HG03342 (cell line): ENCODE measurements around the gene PTPRN2.

Experiments used
- ATAC-seq: cut with Tn5 transposase; IDR thresholded peaks from one replicate; pipeline ENCODE4 v1.9.1; 2021; ENCODE audit warnings: mild to moderate bottlenecking, moderate library complexity; ENCODE audit not compliant: unreplicated experiment

The PTPRN2 gene

DNA sequence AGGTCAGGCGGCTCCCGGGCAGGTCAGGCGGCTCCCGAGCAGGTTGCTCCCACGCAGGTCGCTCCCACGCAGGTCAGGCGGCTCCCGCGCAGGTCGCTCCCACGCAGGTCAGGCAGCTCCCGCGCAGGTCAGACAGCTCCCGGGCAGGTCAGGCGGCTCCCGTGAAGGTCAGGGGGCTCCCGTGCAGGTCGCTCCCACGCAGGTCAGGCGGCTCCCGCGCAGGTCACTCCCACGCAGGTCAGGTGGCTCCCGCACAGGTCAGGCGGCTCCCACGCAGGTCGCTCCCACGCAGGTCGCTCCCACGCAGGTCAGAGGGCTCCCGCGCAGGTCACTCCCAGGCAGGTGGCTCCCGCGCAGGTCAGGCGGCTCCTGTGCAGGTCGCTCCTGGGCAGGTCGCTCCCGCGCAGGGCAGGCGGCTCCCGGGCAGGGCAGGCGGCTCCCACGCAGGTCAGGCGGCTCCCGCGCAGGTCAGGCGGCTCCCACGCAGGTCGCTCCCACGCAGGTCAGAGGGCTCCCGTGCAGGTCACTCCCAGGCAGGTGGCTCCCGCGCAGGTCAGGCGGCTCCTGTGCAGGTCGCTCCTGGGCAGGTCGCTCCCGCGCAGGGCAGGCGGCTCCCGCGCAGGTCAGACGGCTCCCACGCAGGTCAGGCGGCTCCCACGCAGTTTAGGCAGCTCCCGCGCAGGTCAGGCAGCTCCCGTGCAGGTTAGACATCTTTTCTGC lies 30.7 kb downstream of the PTPRN2 start:
- no peak for ATAC-seq

DNA sequence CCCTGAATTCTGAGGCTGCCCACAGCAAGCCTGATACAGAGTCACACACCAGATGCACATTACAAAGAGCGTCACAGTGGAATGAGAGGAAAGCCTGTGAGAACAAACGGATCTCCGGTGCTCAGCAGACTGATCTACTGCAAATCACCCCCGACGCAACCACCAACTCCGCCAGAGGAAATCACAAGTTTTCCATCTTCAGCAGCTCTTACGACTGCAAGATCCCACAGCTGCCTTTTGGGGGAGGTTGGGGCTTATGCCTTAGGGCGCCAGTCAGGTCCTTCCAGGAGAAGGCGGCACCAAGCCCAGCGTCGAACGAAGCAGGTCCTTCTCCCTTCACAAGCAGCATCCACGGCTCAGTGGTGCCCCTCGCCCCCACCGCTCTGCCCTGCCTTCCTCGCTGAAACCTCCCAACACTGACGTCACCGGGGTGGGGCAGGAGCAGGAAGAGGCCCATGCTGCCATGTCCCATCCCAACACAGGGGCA lies 32.5 kb downstream of the PTPRN2 start:
- no peak for ATAC-seq

DNA sequence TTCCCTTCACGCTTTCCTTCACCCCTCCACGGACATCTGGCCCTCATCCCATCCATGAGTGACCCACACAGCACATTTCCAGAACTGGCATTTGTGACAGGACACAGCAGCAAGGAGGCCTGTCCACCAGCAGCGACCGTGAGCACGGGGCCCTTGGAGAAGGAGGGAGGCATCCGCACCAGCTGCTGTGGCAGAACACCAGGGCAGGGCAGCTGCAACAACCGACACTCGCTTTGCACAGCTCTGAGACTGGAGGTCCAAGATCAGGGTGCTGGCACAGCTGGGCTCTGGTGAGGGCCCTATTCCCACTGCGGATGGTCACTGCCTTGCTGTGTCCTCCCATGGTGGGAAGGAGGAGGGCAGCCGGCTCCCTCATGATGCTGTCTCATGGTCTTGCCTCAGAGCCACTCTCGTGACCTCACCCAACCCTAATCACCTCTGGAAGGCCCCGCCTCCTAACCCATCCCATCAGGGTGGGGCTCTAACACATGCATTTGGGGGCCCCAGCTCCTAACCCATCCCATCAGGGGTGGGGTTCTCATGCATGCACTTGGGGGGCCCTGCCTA lies 36.7 kb downstream of the PTPRN2 start:
- no peak for ATAC-seq

DNA sequence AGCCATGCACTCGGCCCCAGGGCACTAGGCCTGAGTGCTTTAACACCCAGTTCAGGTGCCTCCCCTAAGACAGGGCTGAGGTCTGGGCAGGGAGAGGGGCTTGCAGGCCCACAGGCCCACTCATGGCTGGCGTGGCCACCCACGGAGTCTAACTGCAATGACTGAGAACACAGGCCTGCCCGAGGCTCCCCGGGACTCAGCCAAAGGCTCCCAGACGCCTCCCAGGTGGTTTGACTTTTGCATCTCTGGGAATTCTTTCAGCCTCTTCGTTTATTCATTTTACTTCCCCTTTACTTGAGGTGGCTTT lies 37.3 kb downstream of the PTPRN2 start:
- no peak for ATAC-seq

DNA sequence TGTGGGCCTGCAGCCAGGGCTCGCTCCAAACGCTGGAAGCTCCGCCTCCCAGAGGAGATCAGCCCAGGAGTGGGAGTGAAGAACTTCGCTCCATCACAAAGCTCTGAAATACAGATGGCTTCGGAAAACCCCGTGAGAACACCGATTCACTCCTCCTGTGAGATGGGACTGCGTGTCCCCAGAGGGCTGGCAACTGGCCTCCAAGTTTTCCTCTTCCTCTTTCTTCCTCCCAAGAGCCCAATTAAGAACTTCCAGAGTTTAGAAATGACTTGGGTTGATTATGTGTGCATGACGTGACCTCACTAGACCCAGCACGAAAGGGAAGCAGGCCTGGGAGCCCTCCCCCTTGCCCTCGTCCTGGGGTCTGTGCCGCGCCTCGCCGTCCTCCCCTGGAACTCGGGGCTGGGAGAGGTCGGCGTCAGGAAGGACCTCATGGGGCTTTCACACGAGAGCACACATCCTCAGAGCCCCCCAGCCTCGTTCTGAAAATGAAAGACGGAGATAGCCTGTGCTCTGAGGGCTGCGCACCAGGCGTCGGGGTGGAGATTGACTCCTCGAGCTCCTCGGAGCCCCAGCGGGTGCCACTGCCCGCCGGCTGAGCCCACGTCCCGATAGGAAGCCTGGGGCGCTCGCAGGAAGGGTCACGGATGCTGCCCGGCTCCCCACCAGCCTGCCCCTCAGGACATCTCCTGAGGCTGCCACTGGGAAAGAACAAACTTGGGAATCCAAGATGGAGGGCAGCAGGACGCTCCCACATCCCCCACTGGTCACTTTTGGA lies 37.8 kb downstream of the PTPRN2 start:
- ATAC-seq, result no peak

DNA sequence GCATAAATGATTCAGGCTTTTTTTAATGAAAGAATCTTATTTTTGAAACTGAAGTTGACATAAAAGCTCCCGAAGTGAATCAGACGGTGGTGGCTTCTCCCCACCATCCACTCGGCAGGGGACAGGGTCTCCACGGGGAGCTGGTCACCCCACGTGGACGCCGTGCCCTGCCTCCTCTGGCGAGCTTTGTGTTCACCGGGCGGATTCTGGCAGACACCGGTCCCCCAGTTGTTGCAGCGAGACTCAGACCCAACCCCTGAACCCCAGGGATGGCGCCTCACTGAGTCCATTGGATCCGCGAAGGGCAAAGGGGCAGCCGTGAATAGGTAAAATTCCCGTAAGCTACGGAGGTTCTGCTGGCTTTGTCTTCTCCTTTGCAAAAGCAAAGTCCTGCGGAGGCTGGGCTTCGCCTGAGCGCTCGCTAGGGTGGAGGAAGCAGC lies 38.4 kb downstream of the PTPRN2 start:
- no peak for ATAC-seq

DNA sequence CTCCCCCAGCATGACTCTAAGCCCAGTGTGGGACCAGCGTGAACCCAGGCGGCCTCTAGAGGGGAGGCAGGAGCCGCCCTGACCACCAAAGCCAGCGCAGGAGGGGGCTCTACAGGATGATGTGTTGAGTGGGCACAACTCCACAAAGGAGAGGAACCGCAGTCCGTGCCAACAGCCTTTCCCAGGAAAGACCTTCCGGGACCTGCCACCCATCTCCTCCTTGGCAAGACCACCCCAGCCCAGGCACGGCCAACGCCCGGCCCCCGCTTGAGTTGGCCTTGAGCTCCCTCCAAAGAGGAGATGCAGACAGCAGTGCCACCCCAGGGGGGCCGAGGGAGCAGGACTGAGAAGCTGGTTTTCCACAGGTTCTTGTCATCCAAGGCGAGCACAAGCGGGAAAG lies 38.9 kb downstream of the PTPRN2 start:
- ATAC-seq, result no peak

DNA sequence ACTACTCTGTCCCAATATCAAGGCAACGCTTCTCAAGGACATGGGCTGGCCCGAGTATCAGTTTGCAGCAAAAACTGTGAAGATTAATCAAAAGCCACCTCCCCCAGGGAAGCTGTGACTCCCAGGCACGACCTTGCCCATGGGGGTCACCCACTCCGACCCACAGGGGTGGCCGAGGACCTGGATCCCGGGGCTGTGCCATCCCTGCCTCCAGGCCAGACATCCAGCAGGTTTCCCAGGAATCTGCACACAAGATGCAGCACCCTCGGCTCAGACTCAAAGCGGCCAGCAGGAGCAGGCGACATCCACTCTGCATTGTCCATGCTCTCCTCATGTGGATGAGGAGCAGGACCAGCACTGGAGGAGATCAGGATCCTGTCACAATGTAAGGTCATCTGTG lies 39.8 kb downstream of the PTPRN2 start:
- no peak for ATAC-seq

DNA sequence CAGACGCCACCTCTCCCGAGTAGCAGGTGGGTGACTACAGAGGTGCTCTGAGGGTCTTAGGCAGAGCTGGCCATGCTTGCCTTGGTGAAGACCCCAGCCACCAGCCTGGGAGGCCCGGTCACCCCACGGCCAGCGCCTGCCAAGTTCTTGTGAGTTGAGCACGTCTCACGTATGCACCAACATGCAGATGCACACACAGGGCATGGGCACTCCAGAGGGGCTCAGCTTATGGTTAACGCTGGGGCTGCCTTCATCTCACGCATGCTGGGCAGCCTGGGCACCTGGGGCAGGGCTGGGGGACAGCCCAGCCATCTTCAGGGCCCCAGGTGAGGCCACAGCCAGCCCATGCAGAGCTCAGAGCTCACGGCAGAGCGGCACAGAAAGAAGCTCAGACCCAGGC lies 41.0 kb downstream of the PTPRN2 start:
- ATAC-seq, result no peak

DNA sequence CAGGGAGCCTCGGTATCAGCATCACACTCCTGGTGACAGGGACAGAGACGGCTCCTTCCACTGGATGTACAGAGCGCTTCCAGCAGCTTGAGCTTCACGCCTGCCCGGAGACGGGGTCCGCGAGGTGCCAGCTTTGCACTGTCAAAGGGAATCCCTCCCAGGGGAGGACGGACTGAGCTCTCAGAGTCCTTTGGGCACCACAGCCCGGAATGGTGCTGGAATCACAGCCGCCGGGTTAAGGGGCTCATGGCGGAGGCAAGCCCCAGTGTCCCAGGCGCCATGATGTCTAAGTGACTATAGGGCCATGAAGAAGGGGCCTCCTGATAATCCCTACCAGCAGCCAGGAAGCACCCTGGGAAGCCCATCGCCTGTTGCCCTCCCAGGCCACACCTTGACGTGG lies 41.4 kb downstream of the PTPRN2 start:
- ATAC-seq, result no peak

DNA sequence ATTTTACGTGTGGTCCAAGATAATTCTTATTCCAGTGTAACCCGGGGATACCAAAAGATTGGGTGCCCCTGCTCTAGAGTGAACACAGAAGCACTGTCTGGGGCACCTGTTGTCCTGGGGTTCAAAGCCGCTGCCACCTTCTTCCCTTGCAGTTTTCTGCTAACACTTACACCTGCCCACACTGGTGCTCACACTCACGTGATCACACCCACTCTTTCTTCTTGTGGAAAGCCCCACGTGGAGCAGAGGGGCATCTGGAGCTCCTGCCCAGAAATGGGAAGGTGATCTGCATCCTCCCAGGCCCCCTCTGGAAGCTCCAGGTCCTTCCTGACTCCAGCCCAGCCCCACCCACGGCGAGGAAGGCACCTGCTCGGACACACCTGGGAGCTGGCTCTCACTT lies 42.9 kb downstream of the PTPRN2 start:
- no peak for ATAC-seq

DNA sequence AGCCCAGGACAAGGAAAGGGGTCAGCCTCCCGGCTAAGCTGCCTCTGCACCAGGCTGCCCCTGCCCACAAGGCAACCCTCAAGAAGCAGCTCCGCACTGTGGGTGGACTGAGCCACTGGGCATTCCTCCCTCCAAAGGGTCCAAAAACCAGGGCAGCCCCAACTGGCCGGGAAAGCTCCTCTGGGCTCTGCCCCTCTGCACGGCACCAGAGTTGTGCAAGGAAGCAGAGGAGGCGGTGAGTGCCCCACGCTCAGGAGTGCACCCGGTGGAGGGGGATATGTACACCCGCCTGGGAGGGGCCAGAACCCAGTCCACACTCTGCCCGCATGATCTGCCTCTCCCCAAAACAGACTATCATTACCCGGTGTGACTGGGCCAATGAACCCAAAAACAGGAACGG lies 43.8 kb downstream of the PTPRN2 start:
- no peak for ATAC-seq

DNA sequence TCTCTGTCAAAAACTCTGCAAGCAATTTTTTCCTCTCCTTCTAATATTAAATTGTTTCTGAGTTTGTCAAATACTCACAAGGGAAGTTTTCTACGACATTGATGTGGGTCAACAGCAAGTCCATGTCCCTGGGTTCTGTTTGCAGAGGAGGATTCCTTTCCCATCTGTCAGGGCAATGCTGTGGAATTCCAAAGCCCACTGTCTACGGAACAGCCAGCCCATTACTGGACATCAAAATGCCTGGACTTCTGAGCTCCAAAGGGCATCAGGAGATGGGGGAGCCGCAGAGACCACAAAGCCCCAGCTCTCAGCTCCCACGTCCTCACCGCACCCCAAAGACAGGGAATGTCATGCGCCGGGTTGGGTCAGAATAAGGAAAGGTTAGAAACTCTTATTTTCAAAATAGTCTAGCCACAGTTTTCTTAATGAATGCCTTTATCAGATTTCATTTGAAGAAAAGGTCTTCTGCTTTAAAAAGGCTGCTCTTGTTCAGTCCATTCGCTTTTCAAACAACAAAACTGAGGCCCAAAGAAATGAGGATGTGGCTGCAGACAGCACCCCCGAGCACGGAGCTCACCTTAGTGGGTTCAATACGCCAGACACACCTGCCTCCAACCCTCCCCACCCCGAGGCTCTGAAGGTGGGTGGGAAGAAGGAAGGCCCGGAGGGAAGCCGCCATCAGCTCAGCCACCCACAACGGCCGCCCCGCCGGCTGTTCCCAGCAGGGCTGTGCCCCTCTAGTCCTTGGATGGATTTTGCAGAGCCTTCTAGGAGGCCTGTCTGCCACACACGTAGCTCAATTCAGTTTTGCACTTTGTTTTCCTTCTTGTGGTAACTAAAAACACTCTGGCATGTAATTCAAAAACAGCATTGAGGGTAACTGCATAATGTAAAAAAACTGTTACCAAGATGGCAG lies 44.7 kb downstream of the PTPRN2 start:
- ATAC-seq, result no peak

DNA sequence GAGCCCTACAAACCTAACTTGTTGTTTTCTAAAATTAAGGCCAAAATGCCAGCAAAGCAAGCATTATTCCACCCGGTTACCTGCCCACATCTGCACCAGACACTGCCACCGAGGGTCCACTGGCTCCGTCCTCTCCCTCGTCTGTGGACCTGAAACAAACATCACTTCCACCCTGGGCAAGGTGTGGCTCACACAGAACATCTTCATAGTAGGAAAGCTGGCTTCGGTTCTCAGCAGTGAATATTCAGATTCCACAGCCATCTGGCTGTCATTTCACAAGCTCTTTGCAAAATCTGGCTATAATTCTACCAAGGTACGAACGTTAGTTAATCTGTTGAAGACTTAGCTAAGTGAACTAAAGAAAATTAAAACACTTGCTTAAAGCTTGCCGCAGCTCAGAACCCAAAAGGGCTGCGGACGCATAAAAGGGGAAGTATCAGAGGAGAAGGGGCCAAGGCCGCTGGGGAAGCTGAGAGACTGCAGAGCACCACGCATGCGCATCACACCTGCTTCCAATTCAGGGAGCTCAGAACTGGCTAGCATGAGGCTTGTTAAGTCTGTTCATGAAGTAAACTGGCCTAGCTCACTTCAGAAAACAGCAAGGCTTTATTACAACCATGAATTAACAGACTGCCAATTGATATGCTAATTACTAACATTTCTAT lies 46.1 kb downstream of the PTPRN2 start:
- peak; percentile 78 for ATAC-seq

DNA sequence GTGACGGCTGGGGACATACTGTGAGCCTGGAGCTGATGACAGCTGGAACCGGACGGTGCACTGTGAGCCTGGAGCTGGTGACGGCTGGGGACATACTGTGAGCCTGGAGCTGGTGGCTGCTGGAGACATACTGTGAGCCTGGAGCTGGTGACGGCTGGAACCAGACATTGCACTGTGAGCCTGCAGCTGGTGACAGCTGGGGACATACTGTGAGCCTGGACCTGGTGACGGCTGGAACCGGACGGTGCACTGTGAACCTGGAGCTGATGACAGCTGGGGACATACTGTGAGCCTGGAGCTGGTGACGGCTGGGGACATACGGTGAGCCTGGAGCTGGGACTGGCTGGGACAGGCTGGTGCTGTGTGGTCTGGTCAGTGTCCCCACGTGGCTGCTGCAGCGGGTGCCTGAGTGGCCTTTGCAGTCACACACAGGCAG lies 47.9 kb downstream of the PTPRN2 start:
- no peak for ATAC-seq

DNA sequence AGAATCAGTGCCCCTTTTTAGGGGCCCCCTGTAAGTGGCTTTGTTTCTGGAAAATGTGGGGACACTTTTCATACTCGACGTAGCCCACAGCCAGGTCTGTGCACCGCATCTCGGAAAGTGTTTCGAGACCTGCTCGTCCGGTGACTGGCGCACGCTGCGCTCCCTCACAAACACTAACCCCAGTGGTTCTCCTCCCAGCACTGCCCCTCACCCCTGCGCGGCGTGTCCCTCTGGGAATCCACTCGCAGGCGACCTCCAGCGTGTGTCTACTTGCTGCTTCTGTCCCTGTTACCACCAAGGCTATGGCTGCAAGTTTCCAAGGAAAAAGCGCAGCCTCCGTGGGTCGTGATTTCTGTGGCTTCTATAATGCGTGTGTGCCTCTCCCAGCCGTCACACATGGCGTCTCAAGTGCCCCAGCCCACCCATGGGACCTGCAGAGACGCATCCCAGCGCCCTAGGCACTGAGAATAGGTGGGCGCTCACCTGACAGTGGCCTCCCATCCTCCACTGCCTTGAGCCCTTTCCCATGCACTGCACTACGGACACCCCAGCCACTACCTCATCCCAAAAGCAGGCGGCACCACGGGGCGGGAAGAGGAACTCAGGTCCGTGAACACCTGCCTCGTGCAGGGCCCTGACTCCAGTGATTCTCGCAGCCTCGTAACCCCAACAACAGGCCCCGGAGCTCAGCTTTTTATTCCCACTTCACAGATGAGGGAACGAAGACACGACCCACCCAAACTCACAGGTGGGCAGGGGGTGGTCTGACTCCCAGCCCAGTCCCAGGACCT lies 49.3 kb downstream of the PTPRN2 start:
- no peak for ATAC-seq

DNA sequence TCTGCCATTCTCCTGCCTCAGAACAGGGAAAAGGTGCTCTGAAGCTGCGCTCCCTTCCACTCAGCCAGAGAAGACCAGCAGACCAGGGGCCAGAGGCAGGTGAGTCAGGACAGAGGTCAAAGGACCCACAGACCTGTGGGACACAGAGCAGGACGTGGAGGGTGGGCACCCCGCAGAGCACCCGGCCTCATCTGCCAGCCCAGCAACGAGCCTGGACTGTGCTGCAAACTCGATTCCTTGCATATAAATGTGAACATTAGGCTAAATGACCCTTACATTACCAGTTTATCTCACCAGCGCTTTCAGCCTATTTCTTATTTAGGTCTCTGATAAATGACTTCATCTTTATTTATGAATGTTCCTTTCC lies 50.1 kb downstream of the PTPRN2 start:
- no peak for ATAC-seq

DNA sequence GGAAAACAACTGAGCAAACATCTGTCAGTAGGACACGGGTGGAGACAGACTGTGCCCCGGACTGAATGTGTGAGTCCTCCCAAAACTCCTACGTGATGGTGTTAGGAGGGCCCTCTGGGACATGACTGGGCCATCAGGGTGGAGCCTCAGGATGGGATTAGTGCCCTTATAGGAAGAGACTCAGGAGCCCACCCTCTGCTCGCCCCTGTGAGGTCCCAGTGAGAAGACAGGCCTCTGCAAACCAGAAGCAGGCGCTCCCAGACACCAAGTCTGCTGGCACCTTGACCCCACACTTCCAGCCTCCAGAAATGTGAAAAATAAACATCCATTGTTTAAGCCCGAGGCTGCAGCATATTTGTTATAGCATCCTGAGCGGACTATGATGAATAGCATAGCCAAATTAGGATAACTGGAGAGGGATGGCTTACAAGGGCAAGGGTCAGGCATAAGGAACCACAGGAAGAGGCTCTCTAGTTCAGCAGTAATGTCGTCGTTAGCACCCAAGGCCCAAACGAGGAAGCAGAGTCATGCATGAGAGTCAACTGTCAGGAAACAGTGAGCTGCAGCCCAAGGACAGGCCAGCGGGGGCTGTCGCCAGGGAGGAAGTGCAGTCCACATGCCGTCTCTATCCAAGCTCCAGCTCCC lies 50.6 kb downstream of the PTPRN2 start:
- no peak for ATAC-seq

DNA sequence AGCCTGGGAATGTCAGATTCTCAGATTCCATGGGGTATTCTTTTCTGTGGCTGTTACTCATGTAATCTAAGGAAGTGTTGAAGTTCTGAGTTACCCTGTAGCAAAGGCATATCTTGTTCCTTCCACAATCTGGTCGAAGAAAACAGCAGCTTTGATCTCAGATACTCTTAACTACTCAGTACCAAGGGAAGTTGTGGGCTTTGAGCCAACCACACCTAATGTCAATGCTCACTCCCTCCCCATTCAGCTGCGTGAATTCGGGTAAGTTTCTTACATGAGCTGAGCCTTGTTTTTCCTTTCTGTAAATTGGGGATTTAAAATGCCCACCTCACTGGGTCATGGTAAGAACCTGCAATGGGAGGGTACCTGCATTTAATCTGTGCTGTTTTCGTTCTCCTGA lies 52.5 kb downstream of the PTPRN2 start:
- ATAC-seq, result no peak
